ENCODE data around the gene USF3. TPM values are rescaled to one million over a fixed set of nuclear protein-coding genes. Genes with fewer than 3 reads are reported as not detected.

The USF3 gene
- total and polyA plus RNA-seq, 12 donors = 3.3 to 21.2 (median 15.9) TPM

GRCh38 chr3:113654310-113654709, 42.1 kb downstream of the USF3 start:
- 44 to 76% methylated on average over 1 of the region's 1 CpG for WGBS, 2 donors
- Histone ChIP-seq H3K9me3 (no peaks in the 10 kb centered on the region), H3K4me1 (peaks cover 0 to 20% (median 4%) of the 10 kb centered on the region in 9 donors), H3K27me3 (no peaks in the 10 kb centered on the region), H3K27ac (peak overlapping the region in 4 of 10 donors; percentile 12 to 47 (median 31)), H3K4me3 (no peak overlapping the region), H3K36me3 (peaks cover 0 to 25% (median 0%) of the 10 kb centered on the region in 9 donors)
- DNase-seq (no peak), ATAC-seq (no peak)
- no peak for TF ChIP-seq CTCF (IDR thresholded peaks at IDR 0.05)
- intact Hi-C loops (cut with DNase I) = no loop called here

- intact Hi-C loops (cut with DNase I) = no loop called here
Observed at GRCh38 chr3:113649174-113649845, 47.1 kb downstream of the USF3 start.

GRCh38 chr3:113648524-113648923, 47.9 kb downstream of the USF3 start:
- TF ChIP-seq CTCF (IDR thresholded peaks at IDR 0.05) = no peak
- Histone ChIP-seq H3K27me3 (no peaks in the 10 kb centered on the region), H3K4me1 (peaks cover 0 to 13% (median 0%) of the 10 kb centered on the region in 9 donors), H3K27ac (no peak overlapping the region), H3K4me3 (no peak overlapping the region), H3K36me3 (peaks cover 0 to 5% (median 0%) of the 10 kb centered on the region in 9 donors), H3K9me3 (peaks cover 0 to 38% (median 4%) of the 10 kb centered on the region in 11 donors)
- peak in 2 of 8 donors; percentile 65 to 90 for ATAC-seq
- DNase-seq = no peak
- intact Hi-C loops (cut with DNase I) = no loop called here

More at GRCh38 chr3:113649174-113649845, 47.1 kb downstream of the USF3 start:
- Histone ChIP-seq H3K27ac (no peak overlapping the region), H3K9me3 (peaks cover 0 to 30% (median 4%) of the 10 kb centered on the region in 11 donors), H3K36me3 (peaks cover 0 to 5% (median 0%) of the 10 kb centered on the region in 9 donors), H3K27me3 (no peaks in the 10 kb centered on the region), H3K4me3 (no peak overlapping the region), H3K4me1 (peaks cover 0 to 15% (median under 1%) of the 10 kb centered on the region in 9 donors)
- TF ChIP-seq CTCF (IDR thresholded peaks at IDR 0.05) = no peak
- WGBS, 2 donors = 84 to 85% methylated on average over 6 of the region's 6 CpGs
- DNase-seq = no peak
- ATAC-seq = no peak

- Histone ChIP-seq H3K36me3 (no peaks in the 10 kb centered on the region), H3K4me3 (no peak overlapping the region), H3K4me1 (peaks cover 0 to 7% (median 0%) of the 10 kb centered on the region in 9 donors), H3K27ac (no peak overlapping the region), H3K27me3 (no peaks in the 10 kb centered on the region), H3K9me3 (peaks cover 0 to 39% (median 4%) of the 10 kb centered on the region in 11 donors)
- intact Hi-C loops (cut with DNase I) = no loop called here
- no peak for TF ChIP-seq CTCF (IDR thresholded peaks at IDR 0.05)
- WGBS, 2 donors = 98% methylated on average over 7 of the region's 7 CpGs
- ATAC-seq (no peak), DNase-seq (no peak)
Observed at GRCh38 chr3:113643583-113643982, 52.9 kb downstream of the USF3 start.

All from heart right ventricle (tissue), 16 donors.